PFSK-1 (cell line): ENCODE data around the gene TBC1D24.

ENCODE experiments used
- FOXP2 ChIP-seq: optimal IDR thresholded peaks from 2 replicates; pipeline ENCODE3; 2011; ENCODE audit warnings: borderline replicate concordance, control low read depth, inconsistent platforms; ENCODE audit not compliant: insufficient read depth; ENCODE audit errors: extremely low read length, extremely low read depth
- POLR2AphosphoS5 ChIP-seq: IDR thresholded peaks from 2 replicates; pipeline ENCODE4 v1.6.1; 2012; ENCODE audit warnings: low read depth, mild to moderate bottlenecking, control low read depth, low read length, moderate library complexity
- REST ChIP-seq, 2 experiments: IDR thresholded peaks; 2 replicates each; pipeline versions ENCODE4 v1.6.1 to v1.8.0; 2011 to 2012; ENCODE audit warnings: low read depth in 2 of 2, low read length in 2 of 2, control low read depth in 1 of 2, inconsistent platforms in 1 of 2, mild to moderate bottlenecking in 1 of 2, moderate library complexity in 1 of 2; ENCODE audit not compliant: insufficient read depth in 1 of 2
- SIN3A ChIP-seq: IDR thresholded peaks from 2 replicates; pipeline ENCODE4 v1.6.1; 2012; ENCODE audit warnings: mild to moderate bottlenecking, low read length, moderate library complexity, borderline replicate concordance; ENCODE audit not compliant: insufficient read depth
- TAF1 ChIP-seq: IDR thresholded peaks from 2 replicates; pipeline ENCODE4 v1.6.1; 2012; ENCODE audit warnings: low read length, control low read depth, borderline replicate concordance; ENCODE audit not compliant: insufficient read depth

The TBC1D24 gene

GRCh38 chr16:2432801-2433505 is 42.0 kb upstream of the TBC1D24 start:
- no peak for TF ChIP-seq REST (IDR thresholded peaks at IDR 0.05; ENCODE audit: insufficient read depth in 1 of 2, low read depth in 2 of 2, low read length in 2 of 2)
- no peak for TF ChIP-seq POLR2AphosphoS5
- no peak for TF ChIP-seq TAF1
- TF ChIP-seq SIN3A = no peak
- no peak for TF ChIP-seq FOXP2

GRCh38 chr16:2436110-2436509 is 38.8 kb upstream of the TBC1D24 start:
- TF ChIP-seq SIN3A (no peak), FOXP2 (no peak), TAF1 (no peak), POLR2AphosphoS5 (no peak), REST (IDR thresholded peaks at IDR 0.05; ENCODE audit: insufficient read depth in 1 of 2, low read depth in 2 of 2, low read length in 2 of 2) (no peak)

- TF ChIP-seq TAF1 = no peak
- no peak for TF ChIP-seq REST (IDR thresholded peaks at IDR 0.05; ENCODE audit: insufficient read depth in 1 of 2, low read depth in 2 of 2, low read length in 2 of 2)
- TF ChIP-seq SIN3A = no peak
- no peak for TF ChIP-seq FOXP2
- TF ChIP-seq POLR2AphosphoS5 = no peak
These were observed 37.7 kb upstream of the TBC1D24 start for GRCh38 chr16:2437032-2437790.

GRCh38 chr16:2438121-2438520 is 36.8 kb upstream of the TBC1D24 start:
- TF ChIP-seq TAF1 = no peak
- no peak for TF ChIP-seq REST (IDR thresholded peaks at IDR 0.05; ENCODE audit: insufficient read depth in 1 of 2, low read depth in 2 of 2, low read length in 2 of 2)
- TF ChIP-seq SIN3A = no peak
- no peak for TF ChIP-seq POLR2AphosphoS5
- no peak for TF ChIP-seq FOXP2
